Osteocyte (in vitro differentiated cells): ENCODE results near the gene ACAT2. TPM values are rescaled to one million over a fixed set of nuclear protein-coding genes. Genes with fewer than 3 reads are reported as not detected.

Experiments used
- DNase-seq: peaks from one replicate; pipeline ENCODE4 v3.0.0; 2021; ENCODE audit warnings: mixed read lengths; ENCODE audit not compliant: unreplicated experiment; ENCODE audit errors: extremely low spot score
- H3K27ac Mint-ChIP-seq: one replicate; pipeline ENCODE4 v1.8.0; 2021; ENCODE audit warnings: mild to moderate bottlenecking, mixed read lengths; ENCODE audit not compliant: unreplicated experiment
- H3K27me3 Mint-ChIP-seq: one replicate; pipeline ENCODE4 v1.8.0; 2021; ENCODE audit warnings: mixed read lengths; ENCODE audit not compliant: unreplicated experiment
- H3K36me3 Mint-ChIP-seq: one replicate; pipeline ENCODE4 v1.8.0; 2021; ENCODE audit warnings: mixed read lengths; ENCODE audit not compliant: unreplicated experiment
- H3K4me1 Mint-ChIP-seq: one replicate; pipeline ENCODE4 v1.8.0; 2021; ENCODE audit warnings: mixed read lengths; ENCODE audit not compliant: unreplicated experiment
- H3K4me3 Mint-ChIP-seq: one replicate; pipeline ENCODE4 v1.8.0; 2021; ENCODE audit warnings: mild to moderate bottlenecking, moderate library complexity, mixed read lengths; ENCODE audit not compliant: unreplicated experiment
- H3K9me3 Mint-ChIP-seq: one replicate; pipeline ENCODE4 v1.8.0; 2021; ENCODE audit warnings: mixed read lengths; ENCODE audit not compliant: unreplicated experiment
- total RNA-seq: library from RNA; stranded (reverse); gene quantifications from 2 replicates; pipeline ENCODE4 v1.2.1, GENCODE V29; 2021
- TF ChIP-seq, protein P1 (sequence below): fragments of 200-600 bp; sonication (generic); IDR thresholded peaks from 2 replicates; pipeline ENCODE4 v1.5.0; 2021; ENCODE audit warnings: antibody characterized with exemption, mild to moderate bottlenecking, moderate library complexity

ACAT2 gene
- total RNA-seq, 1 donor from 2014 or later: 21.3 TPM

DNA sequence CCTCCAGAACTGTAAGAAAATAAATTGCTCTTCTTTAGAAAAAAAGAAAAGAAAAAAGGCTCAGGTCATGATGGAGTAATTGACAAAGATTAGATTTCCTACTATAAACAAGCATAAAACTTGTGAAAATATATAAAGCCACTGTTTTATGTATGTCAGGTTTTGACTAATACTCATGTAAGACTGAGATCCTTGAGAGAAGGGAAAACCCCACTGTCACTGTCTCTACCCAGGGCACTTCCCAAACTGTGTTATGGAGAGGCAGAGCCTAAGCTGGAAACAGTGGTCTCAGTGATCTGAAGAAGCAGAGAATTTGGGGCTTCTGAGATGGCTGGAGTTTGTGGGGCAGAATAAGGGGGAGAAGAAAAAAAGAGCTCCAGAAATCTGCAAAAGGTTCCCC lies 7.6 kb downstream of the ACAT2 start:
- Mint-ChIP-seq H3K4me1 (no peaks in the 10 kb centered on the region), H3K36me3 (peaks cover 26% of the 10 kb centered on the region), H3K27ac (no peak overlapping the region), H3K4me3 (no peak overlapping the region), H3K9me3 (no peaks in the 10 kb centered on the region), H3K27me3 (no peaks in the 10 kb centered on the region)
- no peak for DNase-seq
- TF ChIP-seq, protein P1, sequence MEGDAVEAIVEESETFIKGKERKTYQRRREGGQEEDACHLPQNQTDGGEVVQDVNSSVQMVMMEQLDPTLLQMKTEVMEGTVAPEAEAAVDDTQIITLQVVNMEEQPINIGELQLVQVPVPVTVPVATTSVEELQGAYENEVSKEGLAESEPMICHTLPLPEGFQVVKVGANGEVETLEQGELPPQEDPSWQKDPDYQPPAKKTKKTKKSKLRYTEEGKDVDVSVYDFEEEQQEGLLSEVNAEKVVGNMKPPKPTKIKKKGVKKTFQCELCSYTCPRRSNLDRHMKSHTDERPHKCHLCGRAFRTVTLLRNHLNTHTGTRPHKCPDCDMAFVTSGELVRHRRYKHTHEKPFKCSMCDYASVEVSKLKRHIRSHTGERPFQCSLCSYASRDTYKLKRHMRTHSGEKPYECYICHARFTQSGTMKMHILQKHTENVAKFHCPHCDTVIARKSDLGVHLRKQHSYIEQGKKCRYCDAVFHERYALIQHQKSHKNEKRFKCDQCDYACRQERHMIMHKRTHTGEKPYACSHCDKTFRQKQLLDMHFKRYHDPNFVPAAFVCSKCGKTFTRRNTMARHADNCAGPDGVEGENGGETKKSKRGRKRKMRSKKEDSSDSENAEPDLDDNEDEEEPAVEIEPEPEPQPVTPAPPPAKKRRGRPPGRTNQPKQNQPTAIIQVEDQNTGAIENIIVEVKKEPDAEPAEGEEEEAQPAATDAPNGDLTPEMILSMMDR: no peak

DNA sequence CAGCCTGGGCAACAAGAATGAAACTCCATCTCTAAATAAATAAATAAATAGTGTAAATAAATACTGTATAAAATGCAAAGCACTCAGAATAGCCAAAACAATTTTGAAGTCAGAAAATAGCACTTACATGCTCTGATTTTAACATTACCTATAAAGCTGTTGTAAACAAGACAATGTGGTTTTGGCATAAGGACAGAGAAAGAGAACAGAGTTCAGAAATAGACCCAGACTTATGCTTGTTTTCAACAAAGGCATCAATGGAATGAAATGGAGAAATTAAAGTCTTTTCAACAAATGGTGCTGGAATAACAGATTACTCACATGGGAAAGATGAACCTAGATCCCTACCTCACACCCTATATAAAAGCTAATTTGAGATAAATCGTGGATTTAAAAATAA lies 10.4 kb downstream of the ACAT2 start:
- peaks cover 33% of the 10 kb centered on the region for H3K36me3 Mint-ChIP-seq

GRCh38 chr6:159777240-159777904 lies 15.5 kb downstream of the ACAT2 start:
- TF ChIP-seq, protein P1: no peak
- H3K4me3 Mint-ChIP-seq: no peak overlapping the region
- no peak overlapping the region for H3K27ac Mint-ChIP-seq
- H3K36me3 Mint-ChIP-seq: peaks cover 48% of the 10 kb centered on the region
- no peaks in the 10 kb centered on the region for H3K9me3 Mint-ChIP-seq
- H3K27me3 Mint-ChIP-seq: no peaks in the 10 kb centered on the region
- no peaks in the 10 kb centered on the region for H3K4me1 Mint-ChIP-seq
- DNase-seq: no peak

More for the DNA sequence above, 10.4 kb downstream of the ACAT2 start:
- Mint-ChIP-seq H3K4me1 (no peaks in the 10 kb centered on the region), H3K9me3 (no peaks in the 10 kb centered on the region), H3K4me3 (no peak overlapping the region), H3K27ac (no peak overlapping the region), H3K27me3 (no peaks in the 10 kb centered on the region)
- DNase-seq: no peak
- TF ChIP-seq, protein P1: no peak

- Mint-ChIP-seq H3K27ac (no peak overlapping the region), H3K9me3 (no peaks in the 10 kb centered on the region), H3K4me3 (no peak overlapping the region), H3K27me3 (no peaks in the 10 kb centered on the region), H3K4me1 (no peaks in the 10 kb centered on the region), H3K36me3 (peaks cover 56% of the 10 kb centered on the region)
- no peak for DNase-seq
- TF ChIP-seq, protein P1: no peak
Observed at GRCh38 chr6:159778131-159778530, 16.3 kb downstream of the ACAT2 start.

DNA sequence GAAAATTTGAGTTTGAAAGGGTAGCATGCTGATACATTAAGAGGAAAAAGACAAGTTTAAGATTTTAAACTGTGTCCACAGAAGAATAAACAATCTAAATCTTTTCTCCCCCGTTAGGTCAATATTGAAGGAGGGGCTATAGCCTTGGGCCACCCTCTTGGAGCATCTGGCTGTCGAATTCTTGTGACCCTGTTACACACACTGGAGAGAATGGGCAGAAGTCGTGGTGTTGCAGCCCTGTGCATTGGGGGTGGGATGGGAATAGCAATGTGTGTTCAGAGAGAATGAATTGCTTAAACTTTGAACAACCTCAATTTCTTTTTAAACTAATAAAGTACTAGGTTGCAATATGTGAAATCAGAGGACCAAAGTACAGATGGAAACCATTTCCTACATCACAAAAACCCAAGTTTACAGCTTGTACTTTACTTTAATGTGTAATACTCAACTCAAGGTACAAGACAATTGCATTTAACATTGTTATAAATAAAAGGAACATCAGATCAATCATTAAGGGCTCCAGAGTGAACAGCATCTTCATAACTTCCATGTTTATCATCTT lies 16.8 kb downstream of the ACAT2 start:
- H3K27ac Mint-ChIP-seq: no peak overlapping the region
- no peaks in the 10 kb centered on the region for H3K9me3 Mint-ChIP-seq
- H3K27me3 Mint-ChIP-seq: no peaks in the 10 kb centered on the region
- H3K4me1 Mint-ChIP-seq: no peaks in the 10 kb centered on the region
- TF ChIP-seq, protein P1: no peak
- DNase-seq: no peak
- H3K4me3 Mint-ChIP-seq: no peak overlapping the region
- peaks cover 59% of the 10 kb centered on the region for H3K36me3 Mint-ChIP-seq
